IPS-15b (cell line): ENCODE results near the gene CACNG4.
"Not testable (repeated sequence)": the region's sequence is repeated elsewhere in the genome, so short reads cannot be mapped to it uniquely, and the experiment has no call there.

Experiments used
- H3K27me3 ChIP-seq: one replicate; pipeline ENCODE4 v1.6.1; 2013; ENCODE audit warnings: low read length; ENCODE audit not compliant: control insufficient read depth, insufficient read depth
- H3K36me3 ChIP-seq: one replicate; pipeline ENCODE4 v1.6.1; 2013; ENCODE audit warnings: low read length; ENCODE audit not compliant: control insufficient read depth, insufficient read depth
- H3K4me1 ChIP-seq: one replicate; pipeline ENCODE4 v1.6.1; 2013; ENCODE audit warnings: mild to moderate bottlenecking, low read length; ENCODE audit not compliant: control insufficient read depth, insufficient read depth
- H3K4me3 ChIP-seq: one replicate; pipeline ENCODE4 v1.5.1; 2013; ENCODE audit warnings: low read depth, low read length
- H3K9ac ChIP-seq: one replicate; pipeline ENCODE4 v1.6.1; 2013; ENCODE audit warnings: low read depth, mild to moderate bottlenecking, low read length
- H3K9me3 ChIP-seq: one replicate; pipeline ENCODE4 v1.6.1; 2013; ENCODE audit warnings: mild to moderate bottlenecking, low read length; ENCODE audit not compliant: control insufficient read depth, insufficient read depth

CACNG4 gene

GRCh38 chr17:66967837-66968543 is 3.5 kb downstream of the CACNG4 start:
- Histone ChIP-seq H3K4me3 (no peak overlapping the region), H3K36me3 (no peaks in the 10 kb centered on the region), H3K4me1 (no peaks in the 10 kb centered on the region), H3K9me3 (no peaks in the 10 kb centered on the region), H3K9ac (no peak overlapping the region), H3K27me3 (peaks cover 37% of the 10 kb centered on the region)

GRCh38 chr17:66968916-66969315 is 4.4 kb downstream of the CACNG4 start:
- no peaks in the 10 kb centered on the region for H3K9me3 ChIP-seq
- H3K4me3 ChIP-seq = no peak overlapping the region
- H3K9ac ChIP-seq = no peak overlapping the region
- H3K4me1 ChIP-seq = no peaks in the 10 kb centered on the region
- no peaks in the 10 kb centered on the region for H3K36me3 ChIP-seq
- peaks cover 27% of the 10 kb centered on the region for H3K27me3 ChIP-seq

GRCh38 chr17:66970140-66970539 is 5.6 kb downstream of the CACNG4 start:
- no peaks in the 10 kb centered on the region for H3K9me3 ChIP-seq
- no peak overlapping the region for H3K9ac ChIP-seq
- no peaks in the 10 kb centered on the region for H3K4me1 ChIP-seq
- H3K36me3 ChIP-seq = no peaks in the 10 kb centered on the region
- no peak overlapping the region for H3K4me3 ChIP-seq
- H3K27me3 ChIP-seq = peaks cover 25% of the 10 kb centered on the region

GRCh38 chr17:66970797-66971196 is 6.3 kb downstream of the CACNG4 start:
- H3K4me3 ChIP-seq = no peak overlapping the region
- H3K36me3 ChIP-seq = no peaks in the 10 kb centered on the region
- H3K9me3 ChIP-seq = no peaks in the 10 kb centered on the region
- no peaks in the 10 kb centered on the region for H3K4me1 ChIP-seq
- no peak overlapping the region for H3K9ac ChIP-seq
- H3K27me3 ChIP-seq = peaks cover 25% of the 10 kb centered on the region

GRCh38 chr17:66971264-66971663 is 6.8 kb downstream of the CACNG4 start:
- H3K36me3 ChIP-seq = no peaks in the 10 kb centered on the region
- no peak overlapping the region for H3K9ac ChIP-seq
- no peaks in the 10 kb centered on the region for H3K4me1 ChIP-seq
- no peak overlapping the region for H3K4me3 ChIP-seq
- H3K27me3 ChIP-seq = peaks cover 20% of the 10 kb centered on the region
- H3K9me3 ChIP-seq = no peaks in the 10 kb centered on the region

- Histone ChIP-seq H3K9ac (no peak overlapping the region), H3K9me3 (no peaks in the 10 kb centered on the region), H3K27me3 (peaks cover 14% of the 10 kb centered on the region), H3K4me3 (no peak overlapping the region), H3K36me3 (no peaks in the 10 kb centered on the region), H3K4me1 (no peaks in the 10 kb centered on the region)
Observed at GRCh38 chr17:66971730-66972441, 7.4 kb downstream of the CACNG4 start.

- H3K27me3 ChIP-seq, H3K4me1 ChIP-seq, H3K36me3 ChIP-seq, H3K9ac ChIP-seq, H3K9me3 ChIP-seq, H3K4me3 ChIP-seq: not testable (repeated sequence)
Observed at GRCh38 chr17:66972442-66972830, 7.9 kb downstream of the CACNG4 start.

GRCh38 chr17:66975188-66975587 is 10.7 kb downstream of the CACNG4 start:
- Histone ChIP-seq H3K36me3 (no peaks in the 10 kb centered on the region), H3K9ac (no peak overlapping the region), H3K4me1 (peaks cover 2% of the 10 kb centered on the region), H3K4me3 (no peak overlapping the region), H3K9me3 (no peaks in the 10 kb centered on the region), H3K27me3 (no peaks in the 10 kb centered on the region)

GRCh38 chr17:66975614-66976378 is 11.3 kb downstream of the CACNG4 start:
- no peaks in the 10 kb centered on the region for H3K9me3 ChIP-seq
- H3K4me3 ChIP-seq = no peak overlapping the region
- H3K36me3 ChIP-seq = no peaks in the 10 kb centered on the region
- H3K27me3 ChIP-seq = no peaks in the 10 kb centered on the region
- peaks cover 2% of the 10 kb centered on the region for H3K4me1 ChIP-seq
- H3K9ac ChIP-seq = no peak overlapping the region

GRCh38 chr17:66976379-66976663 is 11.8 kb downstream of the CACNG4 start:
- H3K4me3 ChIP-seq = no peak overlapping the region
- H3K9me3 ChIP-seq = no peaks in the 10 kb centered on the region
- H3K9ac ChIP-seq = no peak overlapping the region
- peaks cover 2% of the 10 kb centered on the region for H3K4me1 ChIP-seq
- H3K27me3 ChIP-seq = no peaks in the 10 kb centered on the region
- no peaks in the 10 kb centered on the region for H3K36me3 ChIP-seq

- no peaks in the 10 kb centered on the region for H3K36me3 ChIP-seq
- no peaks in the 10 kb centered on the region for H3K27me3 ChIP-seq
- H3K4me3 ChIP-seq = no peak overlapping the region
- no peaks in the 10 kb centered on the region for H3K9me3 ChIP-seq
- no peak overlapping the region for H3K9ac ChIP-seq
- peaks cover 2% of the 10 kb centered on the region for H3K4me1 ChIP-seq
Observed at GRCh38 chr17:66976781-66977201, 12.3 kb downstream of the CACNG4 start.
